Transverse colon (tissue), 3 donors: ENCODE results near the gene ANAPC4.

Experiments
- EP300 ChIP-seq: sonication (generic); formaldehyde crosslinking; IDR thresholded peaks from one replicate; pipeline ENCODE4 v1.6.1; 2017; ENCODE audit warnings: antibody characterized with exemption, low read depth
- TF ChIP-seq, protein P1 (sequence below), 5 experiments: fragments of 200-600 bp in 3 of 5; fragments of 450-650 bp in 2 of 5; sonication (generic) in 3 of 5; IDR thresholded peaks; 1 replicate in 2 of 5; 2 replicates in 3 of 5; pipeline ENCODE4 v1.5.1; 2016 to 2017; ENCODE audit warnings: antibody characterized with exemption in 5 of 5, inconsistent platforms in 3 of 5, mild to moderate bottlenecking in 2 of 5, moderate library complexity in 1 of 5

DNA sequence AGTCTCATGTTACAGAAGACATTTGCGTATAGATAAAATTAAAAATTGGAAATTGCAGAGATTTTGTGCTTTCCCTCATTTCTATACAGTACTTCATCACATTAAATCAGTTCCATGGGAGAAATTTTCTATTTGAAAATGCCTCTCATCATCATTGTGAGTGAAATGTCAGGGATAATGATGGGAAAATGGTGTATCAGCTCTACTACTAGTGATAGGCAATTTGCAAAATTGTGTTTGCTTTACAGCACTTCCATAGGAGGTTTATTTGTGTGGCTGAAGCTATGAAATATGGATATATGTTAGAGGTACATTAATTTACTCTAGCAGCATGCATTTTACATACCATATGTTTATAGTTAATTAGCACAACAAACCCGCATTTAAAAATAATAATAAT lies 21.0 kb upstream of the ANAPC4 start:
- TF ChIP-seq, protein P1, sequence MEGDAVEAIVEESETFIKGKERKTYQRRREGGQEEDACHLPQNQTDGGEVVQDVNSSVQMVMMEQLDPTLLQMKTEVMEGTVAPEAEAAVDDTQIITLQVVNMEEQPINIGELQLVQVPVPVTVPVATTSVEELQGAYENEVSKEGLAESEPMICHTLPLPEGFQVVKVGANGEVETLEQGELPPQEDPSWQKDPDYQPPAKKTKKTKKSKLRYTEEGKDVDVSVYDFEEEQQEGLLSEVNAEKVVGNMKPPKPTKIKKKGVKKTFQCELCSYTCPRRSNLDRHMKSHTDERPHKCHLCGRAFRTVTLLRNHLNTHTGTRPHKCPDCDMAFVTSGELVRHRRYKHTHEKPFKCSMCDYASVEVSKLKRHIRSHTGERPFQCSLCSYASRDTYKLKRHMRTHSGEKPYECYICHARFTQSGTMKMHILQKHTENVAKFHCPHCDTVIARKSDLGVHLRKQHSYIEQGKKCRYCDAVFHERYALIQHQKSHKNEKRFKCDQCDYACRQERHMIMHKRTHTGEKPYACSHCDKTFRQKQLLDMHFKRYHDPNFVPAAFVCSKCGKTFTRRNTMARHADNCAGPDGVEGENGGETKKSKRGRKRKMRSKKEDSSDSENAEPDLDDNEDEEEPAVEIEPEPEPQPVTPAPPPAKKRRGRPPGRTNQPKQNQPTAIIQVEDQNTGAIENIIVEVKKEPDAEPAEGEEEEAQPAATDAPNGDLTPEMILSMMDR (IDR thresholded peaks at IDR 0.05) = no peak
- TF ChIP-seq EP300 = no peak
